ENCODE measurements around the gene ZNF221. TPM values are rescaled to one million over a fixed set of nuclear protein-coding genes. Genes with fewer than 3 reads are reported as not detected.
A peak's percentile ranks its signal among the peaks of the same experiment; 100 is the strongest.

Gene ZNF221
- total and polyA plus RNA-seq, 9 of the 15 experiments (the other 6 are each of a cell fraction or from before 2014, with no cell fraction given): 0.32 to 1.4 (median 0.45) TPM

DNA sequence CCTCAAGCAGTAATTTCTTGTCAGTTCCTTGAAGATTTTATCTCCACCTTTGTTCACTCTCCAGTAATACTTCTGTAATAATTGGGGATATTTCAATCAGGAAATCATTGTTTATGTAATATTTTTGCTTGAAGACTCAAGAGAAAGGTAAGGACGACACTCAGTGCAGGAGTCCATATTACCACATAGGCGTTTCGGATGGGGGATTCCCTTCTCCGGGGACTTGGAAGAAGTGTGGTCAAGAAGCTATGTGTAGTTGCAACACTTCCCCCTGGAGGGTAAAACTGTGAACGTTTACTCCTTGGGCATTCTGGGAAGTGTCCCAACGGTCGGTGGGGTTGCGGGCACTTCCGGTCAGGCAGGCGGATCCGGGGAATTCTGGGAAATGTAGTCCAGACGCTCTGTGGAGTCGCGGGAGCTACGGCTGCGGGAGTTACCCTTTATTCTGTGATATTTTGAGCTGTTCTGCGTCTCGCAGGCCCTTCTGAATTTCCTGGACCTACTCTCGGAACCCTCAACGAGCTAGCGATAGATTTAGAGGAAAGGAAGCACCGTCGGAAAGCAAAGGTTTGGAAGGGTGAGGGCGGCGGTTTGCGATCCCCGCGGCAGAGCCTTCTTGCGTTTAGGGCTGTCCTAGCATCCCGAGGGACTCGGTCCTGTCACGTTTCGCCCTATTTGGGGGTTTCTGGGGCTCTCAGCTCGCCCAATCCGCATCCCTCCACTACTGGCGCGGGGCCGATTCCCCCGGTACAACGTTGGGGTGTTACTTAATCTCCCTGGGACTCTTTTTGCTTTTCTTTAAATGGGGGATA lies at the start of gene ZNF221 (continued):
- peak; percentile 80 to 81 for TF ChIP-seq TRIM24 (IDR thresholded peaks at IDR 0.05)
- TF ChIP-seq, protein P1, sequence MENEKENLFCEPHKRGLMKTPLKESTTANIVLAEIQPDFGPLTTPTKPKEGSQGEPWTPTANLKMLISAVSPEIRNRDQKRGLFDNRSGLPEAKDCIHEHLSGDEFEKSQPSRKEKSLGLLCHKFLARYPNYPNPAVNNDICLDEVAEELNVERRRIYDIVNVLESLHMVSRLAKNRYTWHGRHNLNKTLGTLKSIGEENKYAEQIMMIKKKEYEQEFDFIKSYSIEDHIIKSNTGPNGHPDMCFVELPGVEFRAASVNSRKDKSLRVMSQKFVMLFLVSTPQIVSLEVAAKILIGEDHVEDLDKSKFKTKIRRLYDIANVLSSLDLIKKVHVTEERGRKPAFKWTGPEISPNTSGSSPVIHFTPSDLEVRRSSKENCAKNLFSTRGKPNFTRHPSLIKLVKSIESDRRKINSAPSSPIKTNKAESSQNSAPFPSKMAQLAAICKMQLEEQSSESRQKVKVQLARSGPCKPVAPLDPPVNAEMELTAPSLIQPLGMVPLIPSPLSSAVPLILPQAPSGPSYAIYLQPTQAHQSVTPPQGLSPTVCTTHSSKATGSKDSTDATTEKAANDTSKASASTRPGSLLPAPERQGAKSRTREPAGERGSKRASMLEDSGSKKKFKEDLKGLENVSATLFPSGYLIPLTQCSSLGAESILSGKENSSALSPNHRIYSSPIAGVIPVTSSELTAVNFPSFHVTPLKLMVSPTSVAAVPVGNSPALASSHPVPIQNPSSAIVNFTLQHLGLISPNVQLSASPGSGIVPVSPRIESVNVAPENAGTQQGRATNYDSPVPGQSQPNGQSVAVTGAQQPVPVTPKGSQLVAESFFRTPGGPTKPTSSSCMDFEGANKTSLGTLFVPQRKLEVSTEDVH (IDR thresholded peaks at IDR 0.05; ENCODE audit: low read depth, partially characterized antibody): peak; percentile 28
- TF ChIP-seq HEY1 (CRISPR knock-in tag; IDR thresholded peaks at IDR 0.05; ENCODE audit: borderline replicate concordance): no peak
- TF ChIP-seq HDAC6 (IDR thresholded peaks at IDR 0.05; ENCODE audit: low read depth, low read length): no peak
- TF ChIP-seq, protein P2, sequence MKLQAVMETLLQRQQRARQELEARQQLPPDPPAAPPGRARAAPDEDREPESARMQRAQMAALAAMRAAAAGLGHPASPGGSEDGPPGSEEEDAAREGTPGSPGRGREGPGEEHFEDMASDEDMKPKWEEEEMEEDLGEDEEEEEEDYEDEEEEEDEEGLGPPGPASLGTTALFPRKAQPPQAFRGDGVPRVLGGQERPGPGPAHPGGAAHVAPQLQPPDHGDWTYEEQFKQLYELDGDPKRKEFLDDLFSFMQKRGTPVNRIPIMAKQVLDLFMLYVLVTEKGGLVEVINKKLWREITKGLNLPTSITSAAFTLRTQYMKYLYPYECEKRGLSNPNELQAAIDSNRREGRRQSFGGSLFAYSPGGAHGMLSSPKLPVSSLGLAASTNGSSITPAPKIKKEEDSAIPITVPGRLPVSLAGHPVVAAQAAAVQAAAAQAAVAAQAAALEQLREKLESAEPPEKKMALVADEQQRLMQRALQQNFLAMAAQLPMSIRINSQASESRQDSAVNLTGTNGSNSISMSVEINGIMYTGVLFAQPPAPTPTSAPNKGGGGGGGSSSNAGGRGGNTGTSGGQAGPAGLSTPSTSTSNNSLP (IDR thresholded peaks at IDR 0.05; ENCODE audit: borderline replicate concordance, low read depth, low read length): no peak
- TF ChIP-seq BMI1 (IDR thresholded peaks at IDR 0.05; ENCODE audit: low read length): no peak
- TF ChIP-seq NR2F6 (CRISPR knock-in tag; IDR thresholded peaks at IDR 0.05): no peak
- TF ChIP-seq ZNF212 (CRISPR knock-in tag; IDR thresholded peaks at IDR 0.05): no peak
- TF ChIP-seq FUS (optimal IDR thresholded peaks at IDR 0.05; ENCODE audit: low read depth, low read length): no peak
- no peak for TF ChIP-seq CBX2 (IDR thresholded peaks at IDR 0.05; ENCODE audit: insufficient read depth, low read length, poor library complexity, severe bottlenecking)
- TF ChIP-seq, protein P3, sequence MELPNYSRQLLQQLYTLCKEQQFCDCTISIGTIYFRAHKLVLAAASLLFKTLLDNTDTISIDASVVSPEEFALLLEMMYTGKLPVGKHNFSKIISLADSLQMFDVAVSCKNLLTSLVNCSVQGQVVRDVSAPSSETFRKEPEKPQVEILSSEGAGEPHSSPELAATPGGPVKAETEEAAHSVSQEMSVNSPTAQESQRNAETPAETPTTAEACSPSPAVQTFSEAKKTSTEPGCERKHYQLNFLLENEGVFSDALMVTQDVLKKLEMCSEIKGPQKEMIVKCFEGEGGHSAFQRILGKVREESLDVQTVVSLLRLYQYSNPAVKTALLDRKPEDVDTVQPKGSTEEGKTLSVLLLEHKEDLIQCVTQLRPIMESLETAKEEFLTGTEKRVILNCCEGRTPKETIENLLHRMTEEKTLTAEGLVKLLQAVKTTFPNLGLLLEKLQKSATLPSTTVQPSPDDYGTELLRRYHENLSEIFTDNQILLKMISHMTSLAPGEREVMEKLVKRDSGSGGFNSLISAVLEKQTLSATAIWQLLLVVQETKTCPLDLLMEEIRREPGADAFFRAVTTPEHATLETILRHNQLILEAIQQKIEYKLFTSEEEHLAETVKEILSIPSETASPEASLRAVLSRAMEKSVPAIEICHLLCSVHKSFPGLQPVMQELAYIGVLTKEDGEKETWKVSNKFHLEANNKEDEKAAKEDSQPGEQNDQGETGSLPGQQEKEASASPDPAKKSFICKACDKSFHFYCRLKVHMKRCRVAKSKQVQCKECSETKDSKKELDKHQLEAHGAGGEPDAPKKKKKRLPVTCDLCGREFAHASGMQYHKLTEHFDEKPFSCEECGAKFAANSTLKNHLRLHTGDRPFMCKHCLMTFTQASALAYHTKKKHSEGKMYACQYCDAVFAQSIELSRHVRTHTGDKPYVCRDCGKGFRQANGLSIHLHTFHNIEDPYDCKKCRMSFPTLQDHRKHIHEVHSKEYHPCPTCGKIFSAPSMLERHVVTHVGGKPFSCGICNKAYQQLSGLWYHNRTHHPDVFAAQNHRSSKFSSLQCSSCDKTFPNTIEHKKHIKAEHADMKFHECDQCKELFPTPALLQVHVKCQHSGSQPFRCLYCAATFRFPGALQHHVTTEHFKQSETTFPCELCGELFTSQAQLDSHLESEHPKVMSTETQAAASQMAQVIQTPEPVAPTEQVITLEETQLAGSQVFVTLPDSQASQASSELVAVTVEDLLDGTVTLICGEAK (IDR thresholded peaks at IDR 0.05): peak; percentile 95
- TF ChIP-seq, protein P3 (CRISPR knock-in tag; IDR thresholded peaks at IDR 0.05): no peak
- peak; percentile 38 to 54; a peak in 2 of 4 replicates for TF ChIP-seq NRF1 (conservative IDR thresholded peaks at IDR 0.05 in 1 of 2, IDR thresholded peaks at IDR 0.05 in 1 of 2)
- no peak for TF ChIP-seq ZBTB8A (IDR thresholded peaks at IDR 0.05; ENCODE audit: partially characterized antibody)
